IMR-90 (cell line): ENCODE data around the gene TNS3. TPM values are rescaled to one million over a fixed set of nuclear protein-coding genes. Genes with fewer than 3 reads are reported as not detected.

Experiments
- ATAC-seq: fragments of 200-7000 bp; cut with Tn5 transposase; 2 replicates; pipeline ENCODE4 v1.9.1; 2020; ENCODE audit warnings: low read depth, mild to moderate bottlenecking, moderate library complexity
- BruUV-seq: library from RNA; stranded (reverse); fragments of 400-500 nt; replicated peaks from 2 replicates; lab custom pipeline; 2021; lab: Mats Ljungman, UMichigan
- CTCF ChIA-PET: fragments of 300-600 bp; formaldehyde crosslinking; extraction: SDS; loops from one replicate; lab custom pipeline; 2021; ENCODE audit warnings: antibody characterized with exemption; lab: Yijun Ruan, JAX
- POLR2A ChIA-PET: fragments of 300-600 bp; sonication (Branson Sonifier 250); formaldehyde crosslinking; loops from one replicate; lab custom pipeline; 2022; ENCODE audit warnings: antibody characterized with exemption; ENCODE audit not compliant: unreplicated experiment; lab: Charles Lee
- DNase-seq: peaks from one replicate; pipeline ENCODE4 v3.0.0; 2013
- H2AFZ ChIP-seq: replicated peaks from 2 replicates; pipeline ENCODE3; 2013; ENCODE audit warnings: low read length, mild to moderate bottlenecking; ENCODE audit not compliant: poor library complexity
- H2AK5ac ChIP-seq: 2 replicates; pipeline ENCODE4 v1.6.1; 2013; ENCODE audit warnings: low read depth, low read length, inconsistent platforms
- H2AK9ac ChIP-seq: replicated peaks from 2 replicates; pipeline ENCODE3; 2013; ENCODE audit warnings: mild to moderate bottlenecking, low read depth, low read length, moderate library complexity; ENCODE audit not compliant: poor library complexity
- H2BK120ac ChIP-seq: 2 replicates; pipeline ENCODE4 v1.6.1; 2013; ENCODE audit warnings: low read depth, low read length, inconsistent platforms
- H2BK15ac ChIP-seq: 3 replicates; pipeline ENCODE4 v1.6.1; 2013; ENCODE audit warnings: low read depth, low read length, inconsistent platforms
- H2BK20ac ChIP-seq: 2 replicates; pipeline ENCODE4 v1.6.1; 2013; ENCODE audit warnings: low read depth, mild to moderate bottlenecking, inconsistent platforms, low read length, moderate library complexity
- H2BK5ac ChIP-seq: 2 replicates; pipeline ENCODE4 v1.6.1; 2013; ENCODE audit warnings: mild to moderate bottlenecking, low read depth, low read length, inconsistent platforms; ENCODE audit not compliant: poor library complexity, severe bottlenecking
- H3K14ac ChIP-seq: replicated peaks from 2 replicates; pipeline ENCODE4 v1.6.1; 2013; ENCODE audit warnings: low read depth, low read length, inconsistent platforms
- H3K18ac ChIP-seq: 2 replicates; pipeline ENCODE4 v1.6.1; 2013; ENCODE audit warnings: low read depth, low read length, control low read depth
- H3K23ac ChIP-seq: 2 replicates; pipeline ENCODE4 v1.6.1; 2013; ENCODE audit warnings: low read depth, low read length, inconsistent platforms
- H3K27ac ChIP-seq: 2 replicates; pipeline ENCODE4 v1.5.1; 2013; ENCODE audit warnings: mild to moderate bottlenecking, control low read depth, low read length; ENCODE audit not compliant: insufficient read depth
- H3K27me3 ChIP-seq: 2 replicates; pipeline ENCODE4 v1.6.1; 2013; ENCODE audit warnings: low read length; ENCODE audit not compliant: control insufficient read depth, insufficient read depth
- H3K36me3 ChIP-seq: 2 replicates; pipeline ENCODE4 v1.6.1; 2013; ENCODE audit warnings: low read length, mixed read lengths; ENCODE audit not compliant: control insufficient read depth, insufficient read depth
- H3K4ac ChIP-seq: 2 replicates; pipeline ENCODE4 v1.6.1; 2013; ENCODE audit warnings: low read depth, low read length, inconsistent platforms
- H3K4me1 ChIP-seq: 2 replicates; pipeline ENCODE4 v1.6.1; 2013; ENCODE audit warnings: low read length, mixed read lengths; ENCODE audit not compliant: control insufficient read depth, insufficient read depth
- H3K4me2 ChIP-seq: 2 replicates; pipeline ENCODE4 v1.6.1; 2013; ENCODE audit warnings: low read depth, mild to moderate bottlenecking, control low read depth, low read length, moderate library complexity
- H3K4me3 ChIP-seq: 2 replicates; pipeline ENCODE4 v1.5.1; 2013; ENCODE audit warnings: low read depth, mild to moderate bottlenecking, control low read depth, low read length, moderate library complexity; ENCODE audit not compliant: insufficient read depth
- H3K56ac ChIP-seq: 2 replicates; pipeline ENCODE4 v1.6.1; 2013; ENCODE audit warnings: low read length, inconsistent platforms; ENCODE audit not compliant: insufficient read depth; ENCODE audit errors: extremely low read depth
- H3K79me1 ChIP-seq, 2 experiments: 2 replicates each; pipeline ENCODE4 v1.6.1; 2013; ENCODE audit warnings: low read length in 2 of 2, inconsistent platforms in 1 of 2, low read depth in 1 of 2
- H3K9ac ChIP-seq: 2 replicates; pipeline ENCODE4 v1.6.1; 2013; ENCODE audit warnings: low read depth, low read length, control low read depth
- H3K9me1 ChIP-seq: 2 replicates; pipeline ENCODE4 v1.6.1; 2013; ENCODE audit warnings: low read length, inconsistent platforms; ENCODE audit not compliant: insufficient read depth
- H3K9me3 ChIP-seq: 2 replicates; pipeline ENCODE4 v1.6.1; 2013; ENCODE audit warnings: low read length; ENCODE audit not compliant: control insufficient read depth, insufficient read depth
- H4K20me1 ChIP-seq: 2 replicates; pipeline ENCODE4 v1.6.1; 2013; ENCODE audit warnings: low read length, inconsistent platforms; ENCODE audit not compliant: insufficient read depth
- H4K5ac ChIP-seq: 2 replicates; pipeline ENCODE4 v1.6.1; 2013; ENCODE audit warnings: mild to moderate bottlenecking, low read depth, low read length, control low read depth
- H4K8ac ChIP-seq, 2 experiments: 2 replicates each; pipeline ENCODE4 v1.6.1; 2013; ENCODE audit warnings: low read depth in 2 of 2, low read length in 2 of 2, control low read depth in 1 of 2, inconsistent platforms in 1 of 2
- H4K91ac ChIP-seq: 2 replicates; pipeline ENCODE4 v1.6.1; 2013; ENCODE audit warnings: low read depth, low read length, inconsistent platforms; ENCODE audit not compliant: insufficient read depth
- BHLHE40 ChIP-seq: fragments of 150-350 bp; IDR thresholded peaks from 2 replicates; pipeline ENCODE4 v1.6.1; 2016; ENCODE audit warnings: mild to moderate bottlenecking, low read depth, low read length
- CEBPB ChIP-seq: IDR thresholded peaks from 2 replicates; pipeline ENCODE4 v1.6.1; 2012; ENCODE audit warnings: low read depth, low read length, improper control_type of control experiment
- CHD1 ChIP-seq: IDR thresholded peaks from 2 replicates; pipeline ENCODE4 v1.6.1; 2012; ENCODE audit warnings: low read depth, low read length, improper control_type of control experiment
- CTCF ChIP-seq: conservative IDR thresholded peaks from 2 replicates; pipeline ENCODE4 v1.5.1; 2012; ENCODE audit warnings: mild to moderate bottlenecking, low read depth, low read length, improper control_type of control experiment
- FOS ChIP-seq: fragments of 150-350 bp; IDR thresholded peaks from 2 replicates; pipeline ENCODE4 v1.6.1; 2016; ENCODE audit warnings: low read depth, low read length
- MAFK ChIP-seq: IDR thresholded peaks from 2 replicates; pipeline ENCODE4 v1.6.1; 2012; ENCODE audit warnings: low read depth, low read length, improper control_type of control experiment
- MAZ ChIP-seq: IDR thresholded peaks from 2 replicates; pipeline ENCODE4 v1.6.1; 2012; ENCODE audit warnings: low read depth, mild to moderate bottlenecking, low read length, improper control_type of control experiment, moderate library complexity, borderline replicate concordance
- MXI1 ChIP-seq: IDR thresholded peaks from 2 replicates; pipeline ENCODE4 v1.6.1; 2012; ENCODE audit warnings: low read depth, mild to moderate bottlenecking, low read length, moderate library complexity, borderline replicate concordance
- NFE2L2 ChIP-seq: fragments of 150-350 bp; IDR thresholded peaks from 2 replicates; pipeline ENCODE4 v1.6.1; 2016; ENCODE audit warnings: low read depth, mild to moderate bottlenecking, low read length
- POLR2A ChIP-seq: IDR thresholded peaks from 2 replicates; pipeline ENCODE4 v1.6.1; 2012; ENCODE audit warnings: mild to moderate bottlenecking, low read depth, low read length
- RAD21 ChIP-seq: IDR thresholded peaks from 2 replicates; pipeline ENCODE4 v1.6.1; 2012; ENCODE audit warnings: low read length, improper control_type of control experiment
- RCOR1 ChIP-seq: IDR thresholded peaks from 2 replicates; pipeline ENCODE4 v1.6.1; 2012; ENCODE audit warnings: mild to moderate bottlenecking, low read length, improper control_type of control experiment; ENCODE audit not compliant: insufficient replicate concordance
- RFX5 ChIP-seq: IDR thresholded peaks from 2 replicates; pipeline ENCODE4 v1.8.0; 2012; ENCODE audit warnings: low read depth, mild to moderate bottlenecking, low read length, moderate library complexity
- SMC3 ChIP-seq: fragments of 150-350 bp; IDR thresholded peaks from 2 replicates; pipeline ENCODE4 v1.6.1; 2016; ENCODE audit warnings: low read depth, mild to moderate bottlenecking, antibody characterized with exemption, low read length, moderate library complexity
- WGBS, 2 experiments: methylation state at CpG; one replicate each; pipeline versions ENCODE4 v1.1.5 to v1.1.7; 2013; ENCODE audit warnings: missing lambda C conversion rate in 2 of 2; ENCODE audit not compliant: insufficient read length in 1 of 2; ENCODE audit errors: extremely low coverage in 2 of 2; 5-methylcytosine and 5-hydroxymethylcytosine counted together
- dilution Hi-C: fragments of 300-500 bp; cut with HindIII; formaldehyde crosslinking; loops from one replicate; pipeline ENCODE4 v1.14.3; 2018; ENCODE audit warnings: low sequenced_read_pairs; ENCODE audit not compliant: unreplicated experiment
- in situ Hi-C: fragments of 300-500 bp; cut with MboI; formaldehyde crosslinking; loops from 3 replicates; pipeline ENCODE4 v1.14.3; 2019; ENCODE audit warnings: low sequenced_read_pairs, inconsistent platforms, mixed read lengths
- intact Hi-C: fragments of 100-400 bp; cut with micrococcal nuclease; formaldehyde crosslinking; loops from 2 replicates; pipeline ENCODE4 v1.10.0; 2022
- polyA plus RNA-seq, 3 experiments: library from polyadenylated mRNA; depleted of rRNA; stranded (reverse); fragments of >200 nt; gene quantifications; 2 replicates each; pipeline ENCODE4 v1.2.3, GENCODE V29; 2012; ENCODE audit warnings: low replicate concordance in 1 of 3
- total RNA-seq: library from RNA; depleted of rRNA; stranded (reverse); fragments of >200 nt; gene quantifications from 2 replicates; pipeline ENCODE4 v1.2.3, GENCODE V29; 2012
- TF ChIP-seq, protein P1 (sequence below): fragments of 150-350 bp; IDR thresholded peaks from 2 replicates; pipeline ENCODE4 v1.6.1; 2017; ENCODE audit warnings: mild to moderate bottlenecking, antibody characterized with exemption, low read length, low read depth
- TF ChIP-seq, protein P2 (sequence below): fragments of 150-350 bp; IDR thresholded peaks from 2 replicates; pipeline ENCODE4 v1.6.1; 2016; ENCODE audit warnings: low read depth, mild to moderate bottlenecking, low read length, moderate library complexity, borderline replicate concordance

Gene TNS3
- total and polyA plus RNA-seq, 2 of the 4 experiments (the other 2 are of a cell fraction): 64.3 to 79.2 TPM

- H3K14ac ChIP-seq: no peak overlapping the region
- no peak overlapping the region for H3K9ac ChIP-seq
- H2BK5ac ChIP-seq: no peak overlapping the region
- H3K4me3 ChIP-seq: no peak overlapping the region
- no peak for TF ChIP-seq RCOR1
- no peak for TF ChIP-seq RFX5
- TF ChIP-seq CHD1: no peak
- TF ChIP-seq, protein P1, sequence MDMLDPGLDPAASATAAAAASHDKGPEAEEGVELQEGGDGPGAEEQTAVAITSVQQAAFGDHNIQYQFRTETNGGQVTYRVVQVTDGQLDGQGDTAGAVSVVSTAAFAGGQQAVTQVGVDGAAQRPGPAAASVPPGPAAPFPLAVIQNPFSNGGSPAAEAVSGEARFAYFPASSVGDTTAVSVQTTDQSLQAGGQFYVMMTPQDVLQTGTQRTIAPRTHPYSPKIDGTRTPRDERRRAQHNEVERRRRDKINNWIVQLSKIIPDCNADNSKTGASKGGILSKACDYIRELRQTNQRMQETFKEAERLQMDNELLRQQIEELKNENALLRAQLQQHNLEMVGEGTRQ: no peak
- TF ChIP-seq NFE2L2: no peak
- no peak for TF ChIP-seq FOS
- no peak for TF ChIP-seq MAFK
- TF ChIP-seq CEBPB: no peak
- TF ChIP-seq BHLHE40: no peak
- no peak for TF ChIP-seq MAZ
- no peak for TF ChIP-seq RAD21
- TF ChIP-seq SMC3: no peak
- no peak for TF ChIP-seq CTCF
- TF ChIP-seq, protein P2, sequence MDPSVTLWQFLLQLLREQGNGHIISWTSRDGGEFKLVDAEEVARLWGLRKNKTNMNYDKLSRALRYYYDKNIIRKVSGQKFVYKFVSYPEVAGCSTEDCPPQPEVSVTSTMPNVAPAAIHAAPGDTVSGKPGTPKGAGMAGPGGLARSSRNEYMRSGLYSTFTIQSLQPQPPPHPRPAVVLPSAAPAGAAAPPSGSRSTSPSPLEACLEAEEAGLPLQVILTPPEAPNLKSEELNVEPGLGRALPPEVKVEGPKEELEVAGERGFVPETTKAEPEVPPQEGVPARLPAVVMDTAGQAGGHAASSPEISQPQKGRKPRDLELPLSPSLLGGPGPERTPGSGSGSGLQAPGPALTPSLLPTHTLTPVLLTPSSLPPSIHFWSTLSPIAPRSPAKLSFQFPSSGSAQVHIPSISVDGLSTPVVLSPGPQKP: no peak
- TF ChIP-seq POLR2A: no peak
- TF ChIP-seq MXI1: no peak
- no peak overlapping the region for H2BK20ac ChIP-seq
- no peak overlapping the region for H2AK9ac ChIP-seq
- no peak overlapping the region for H3K4ac ChIP-seq
- H2AK5ac ChIP-seq: no peak overlapping the region
- no peak overlapping the region for H2BK120ac ChIP-seq
- no peaks in the 10 kb centered on the region for H3K9me3 ChIP-seq
- no peak overlapping the region for H3K27ac ChIP-seq
- no peak overlapping the region for H4K91ac ChIP-seq
- no peak overlapping the region for H2BK15ac ChIP-seq
- H3K23ac ChIP-seq: no peak overlapping the region
- no TSS peak for BruUV-seq
- H3K18ac ChIP-seq: no peak overlapping the region
- CTCF ChIA-PET: no interaction called here
- H4K5ac ChIP-seq: no peak overlapping the region
- H3K56ac ChIP-seq: no peak overlapping the region
- peaks cover 7% of the 10 kb centered on the region; the same call in 1 of the 2 replicates for H4K20me1 ChIP-seq
- intact Hi-C loops (no loop called here), in situ Hi-C loops (no loop called here), dilution Hi-C loops (no loop called here)
- H3K36me3 ChIP-seq: peaks cover 47% of the 10 kb centered on the region
- H4K8ac ChIP-seq: no peak overlapping the region
- ATAC-seq (no peak), DNase-seq (no peak)
- peaks cover 2% of the 10 kb centered on the region; the same call in 1 of the 2 replicates for H3K4me1 ChIP-seq
- no peak overlapping the region for H3K4me2 ChIP-seq
- H3K79me1 ChIP-seq: peaks cover 34 to 66% of the 10 kb centered on the region in 2 experiments
- WGBS, 2 experiments: no CpG with 5 or more reads among the region's 3 CpGs
- H3K9me1 ChIP-seq: peaks cover 8% of the 10 kb centered on the region; the same call in 1 of the 2 replicates
- no peak overlapping the region for H2AFZ ChIP-seq
- POLR2A ChIA-PET: no interaction called here
- no peaks in the 10 kb centered on the region for H3K27me3 ChIP-seq
Measured at GRCh38 chr7:47302560-47302959, 279.4 kb downstream of the TNS3 start.
